A549 (cell line): ENCODE measurements around the gene REG1A.

Experiments used
- CBX8 ChIP-seq: fragments of 200-600 bp; sonication (generic); IDR thresholded peaks from 2 replicates; pipeline ENCODE4 v1.6.1; 2016
- CHD2 ChIP-seq: fragments of 150-350 bp; IDR thresholded peaks from 2 replicates; pipeline ENCODE4 v1.6.1; 2014; ENCODE audit warnings: low read length; ENCODE audit not compliant: partially characterized antibody
- EHMT2 ChIP-seq: fragments of 200-600 bp; sonication (generic); IDR thresholded peaks from 2 replicates; pipeline ENCODE4 v1.6.1; 2016; ENCODE audit warnings: antibody characterized with exemption, low read depth, mild to moderate bottlenecking, moderate library complexity
- EP300 ChIP-seq, 2 experiments: fragments of >200 bp; sonication (Bioruptor Twin); formaldehyde crosslinking; IDR thresholded peaks; 2 replicates in 1 of 2; 3 replicates in 1 of 2; pipeline ENCODE4 v1.6.1; 2016 to 2017
- HOXA7 ChIP-seq: fragments of 250-450 bp; sonication (Bioruptor Pico); IDR thresholded peaks from 2 replicates; pipeline ENCODE4 v1.5.0; 2020; ENCODE audit warnings: mild to moderate bottlenecking, moderate library complexity
- MAFK ChIP-seq: fragments of 450-650 bp; IDR thresholded peaks from 2 replicates; pipeline ENCODE4 v1.6.1; 2014; ENCODE audit not compliant: partially characterized antibody
- POLR2A ChIP-seq: IDR thresholded peaks from 2 replicates; pipeline ENCODE4 v1.6.1; 2012; ENCODE audit warnings: mild to moderate bottlenecking, low read length
- RAD21 ChIP-seq, 2 experiments: fragments of >200 bp in 1 of 2; sonication (Bioruptor Twin) in 1 of 2; formaldehyde crosslinking in 1 of 2; IDR thresholded peaks in 1 of 2; conservative IDR thresholded peaks in 1 of 2; 2 replicates in 1 of 2; 3 replicates in 1 of 2; pipeline ENCODE4 v1.6.1; 2012 to 2018; ENCODE audit warnings: inconsistent platforms in 1 of 2
- RFX5 ChIP-seq: fragments of 450-650 bp; IDR thresholded peaks from 2 replicates; pipeline ENCODE4 v1.7.1; 2014; ENCODE audit warnings: antibody characterized with exemption, mild to moderate bottlenecking, moderate library complexity
- TP53 ChIP-seq: fragments of 250-450 bp; sonication (Bioruptor Pico); IDR thresholded peaks from 2 replicates; pipeline ENCODE4 v1.5.0; 2021; ENCODE audit warnings: mild to moderate bottlenecking, moderate library complexity
- TF ChIP-seq, protein P1 (sequence below): fragments of 200-600 bp; sonication (generic); IDR thresholded peaks from 2 replicates; pipeline ENCODE4 v1.6.1; 2016; ENCODE audit warnings: antibody characterized with exemption, mild to moderate bottlenecking, moderate library complexity
- TF ChIP-seq, protein P2 (sequence below): IDR thresholded peaks from 2 replicates; pipeline ENCODE4 v1.6.1; 2012
- TF ChIP-seq, protein P3 (sequence below): fragments of >200 bp; sonication (Bioruptor Twin); formaldehyde crosslinking; IDR thresholded peaks from 3 replicates; pipeline ENCODE4 v1.5.1; 2016

DNA sequence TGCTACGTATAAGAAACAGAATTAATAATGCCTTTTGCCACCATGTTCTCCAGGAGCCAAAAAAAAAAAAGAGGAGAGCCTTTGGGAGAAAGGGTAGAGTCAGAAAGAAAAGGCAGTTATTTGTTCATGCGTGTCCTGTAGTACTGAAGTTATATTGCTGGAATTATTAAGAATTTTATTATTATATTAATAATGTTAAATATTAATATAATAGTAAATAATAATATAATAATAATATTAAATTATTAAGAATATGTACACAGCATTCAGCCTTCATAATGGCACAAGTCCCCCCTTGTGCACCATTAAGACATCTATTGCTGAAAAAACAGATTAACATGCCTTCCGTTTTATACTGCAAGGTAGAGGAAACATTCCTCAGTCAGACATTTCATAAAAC, 8.1 kb downstream of the REG1A start:
- TF ChIP-seq, protein P1, sequence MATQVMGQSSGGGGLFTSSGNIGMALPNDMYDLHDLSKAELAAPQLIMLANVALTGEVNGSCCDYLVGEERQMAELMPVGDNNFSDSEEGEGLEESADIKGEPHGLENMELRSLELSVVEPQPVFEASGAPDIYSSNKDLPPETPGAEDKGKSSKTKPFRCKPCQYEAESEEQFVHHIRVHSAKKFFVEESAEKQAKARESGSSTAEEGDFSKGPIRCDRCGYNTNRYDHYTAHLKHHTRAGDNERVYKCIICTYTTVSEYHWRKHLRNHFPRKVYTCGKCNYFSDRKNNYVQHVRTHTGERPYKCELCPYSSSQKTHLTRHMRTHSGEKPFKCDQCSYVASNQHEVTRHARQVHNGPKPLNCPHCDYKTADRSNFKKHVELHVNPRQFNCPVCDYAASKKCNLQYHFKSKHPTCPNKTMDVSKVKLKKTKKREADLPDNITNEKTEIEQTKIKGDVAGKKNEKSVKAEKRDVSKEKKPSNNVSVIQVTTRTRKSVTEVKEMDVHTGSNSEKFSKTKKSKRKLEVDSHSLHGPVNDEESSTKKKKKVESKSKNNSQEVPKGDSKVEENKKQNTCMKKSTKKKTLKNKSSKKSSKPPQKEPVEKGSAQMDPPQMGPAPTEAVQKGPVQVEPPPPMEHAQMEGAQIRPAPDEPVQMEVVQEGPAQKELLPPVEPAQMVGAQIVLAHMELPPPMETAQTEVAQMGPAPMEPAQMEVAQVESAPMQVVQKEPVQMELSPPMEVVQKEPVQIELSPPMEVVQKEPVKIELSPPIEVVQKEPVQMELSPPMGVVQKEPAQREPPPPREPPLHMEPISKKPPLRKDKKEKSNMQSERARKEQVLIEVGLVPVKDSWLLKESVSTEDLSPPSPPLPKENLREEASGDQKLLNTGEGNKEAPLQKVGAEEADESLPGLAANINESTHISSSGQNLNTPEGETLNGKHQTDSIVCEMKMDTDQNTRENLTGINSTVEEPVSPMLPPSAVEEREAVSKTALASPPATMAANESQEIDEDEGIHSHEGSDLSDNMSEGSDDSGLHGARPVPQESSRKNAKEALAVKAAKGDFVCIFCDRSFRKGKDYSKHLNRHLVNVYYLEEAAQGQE, result no peak
- TF ChIP-seq, protein P2, sequence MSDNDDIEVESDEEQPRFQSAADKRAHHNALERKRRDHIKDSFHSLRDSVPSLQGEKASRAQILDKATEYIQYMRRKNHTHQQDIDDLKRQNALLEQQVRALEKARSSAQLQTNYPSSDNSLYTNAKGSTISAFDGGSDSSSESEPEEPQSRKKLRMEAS, result no peak
- TF ChIP-seq, protein P3, sequence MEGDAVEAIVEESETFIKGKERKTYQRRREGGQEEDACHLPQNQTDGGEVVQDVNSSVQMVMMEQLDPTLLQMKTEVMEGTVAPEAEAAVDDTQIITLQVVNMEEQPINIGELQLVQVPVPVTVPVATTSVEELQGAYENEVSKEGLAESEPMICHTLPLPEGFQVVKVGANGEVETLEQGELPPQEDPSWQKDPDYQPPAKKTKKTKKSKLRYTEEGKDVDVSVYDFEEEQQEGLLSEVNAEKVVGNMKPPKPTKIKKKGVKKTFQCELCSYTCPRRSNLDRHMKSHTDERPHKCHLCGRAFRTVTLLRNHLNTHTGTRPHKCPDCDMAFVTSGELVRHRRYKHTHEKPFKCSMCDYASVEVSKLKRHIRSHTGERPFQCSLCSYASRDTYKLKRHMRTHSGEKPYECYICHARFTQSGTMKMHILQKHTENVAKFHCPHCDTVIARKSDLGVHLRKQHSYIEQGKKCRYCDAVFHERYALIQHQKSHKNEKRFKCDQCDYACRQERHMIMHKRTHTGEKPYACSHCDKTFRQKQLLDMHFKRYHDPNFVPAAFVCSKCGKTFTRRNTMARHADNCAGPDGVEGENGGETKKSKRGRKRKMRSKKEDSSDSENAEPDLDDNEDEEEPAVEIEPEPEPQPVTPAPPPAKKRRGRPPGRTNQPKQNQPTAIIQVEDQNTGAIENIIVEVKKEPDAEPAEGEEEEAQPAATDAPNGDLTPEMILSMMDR, result no peak
- TF ChIP-seq CBX8 (no peak), POLR2A (no peak), HOXA7 (CRISPR knock-in tag) (no peak), RAD21 (conservative IDR thresholded peaks at IDR 0.05 in 1 of 2, IDR thresholded peaks at IDR 0.05 in 1 of 2) (no peak), EHMT2 (no peak), RFX5 (no peak), CHD2 (no peak), EP300 (IDR thresholded peaks at IDR 0.05) (no peak), MAFK (no peak), TP53 (CRISPR knock-in tag) (no peak)
